Measurements from ENCODE around the gene HES5.

- TF ChIP-seq, protein P1, sequence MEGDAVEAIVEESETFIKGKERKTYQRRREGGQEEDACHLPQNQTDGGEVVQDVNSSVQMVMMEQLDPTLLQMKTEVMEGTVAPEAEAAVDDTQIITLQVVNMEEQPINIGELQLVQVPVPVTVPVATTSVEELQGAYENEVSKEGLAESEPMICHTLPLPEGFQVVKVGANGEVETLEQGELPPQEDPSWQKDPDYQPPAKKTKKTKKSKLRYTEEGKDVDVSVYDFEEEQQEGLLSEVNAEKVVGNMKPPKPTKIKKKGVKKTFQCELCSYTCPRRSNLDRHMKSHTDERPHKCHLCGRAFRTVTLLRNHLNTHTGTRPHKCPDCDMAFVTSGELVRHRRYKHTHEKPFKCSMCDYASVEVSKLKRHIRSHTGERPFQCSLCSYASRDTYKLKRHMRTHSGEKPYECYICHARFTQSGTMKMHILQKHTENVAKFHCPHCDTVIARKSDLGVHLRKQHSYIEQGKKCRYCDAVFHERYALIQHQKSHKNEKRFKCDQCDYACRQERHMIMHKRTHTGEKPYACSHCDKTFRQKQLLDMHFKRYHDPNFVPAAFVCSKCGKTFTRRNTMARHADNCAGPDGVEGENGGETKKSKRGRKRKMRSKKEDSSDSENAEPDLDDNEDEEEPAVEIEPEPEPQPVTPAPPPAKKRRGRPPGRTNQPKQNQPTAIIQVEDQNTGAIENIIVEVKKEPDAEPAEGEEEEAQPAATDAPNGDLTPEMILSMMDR (conservative IDR thresholded peaks at IDR 0.05 in 1 of 2, IDR thresholded peaks at IDR 0.05 in 1 of 2; ENCODE audit: low read depth in 1 of 2, low read length in 2 of 2), result no peak
- no peak for TF ChIP-seq EZH2 (IDR thresholded peaks at IDR 0.05; ENCODE audit: low read length, missing control alignments)
These were observed 14.9 kb downstream of the HES5 start for GRCh38 chr1:2514863-2515762.

Data from fibroblast of lung (primary cell).